AG04450 (cell line): ENCODE results near the gene ANKRD55. TPM values are rescaled to one million over a fixed set of nuclear protein-coding genes. Genes with fewer than 3 reads are reported as not detected.
"Not testable (repeated sequence)": the region's sequence is repeated elsewhere in the genome, so short reads cannot be mapped to it uniquely, and the experiment has no call there.

Experiments
- CTCF ChIA-PET: fragments of 300-600, 350-600 bp; formaldehyde crosslinking; extraction: SDS; loops from one replicate; lab custom pipeline; 2022; ENCODE audit warnings: antibody characterized with exemption, inconsistent platforms; lab: Charles Lee
- POLR2A ChIA-PET: fragments of 350-600 bp; formaldehyde crosslinking; extraction: SDS; loops from one replicate; lab custom pipeline; 2021; ENCODE audit warnings: antibody characterized with exemption, inconsistent platforms; lab: Yijun Ruan, JAX
- DNase-seq: peaks from one replicate; pipeline ENCODE4 v3.0.0-alpha.2; 2011; ENCODE audit warnings: low read depth, low spot score
- H3K27ac ChIP-seq: one replicate; pipeline ENCODE4 v1.5.1; 2012; ENCODE audit warnings: low read depth, low read length, control low read depth
- H3K27me3 ChIP-seq: one replicate; pipeline ENCODE4 v1.6.0; 2012; ENCODE audit warnings: low read length; ENCODE audit not compliant: control insufficient read depth, insufficient read depth
- H3K4me3 ChIP-seq: 2 replicates; pipeline ENCODE4 v1.5.1; 2011; ENCODE audit warnings: mild to moderate bottlenecking, low read depth, low read length, control low read depth
- H3K9me3 ChIP-seq: 2 replicates; pipeline ENCODE4 v1.5.1; 2012; ENCODE audit warnings: low read length; ENCODE audit not compliant: control insufficient read depth, insufficient read depth
- CTCF ChIP-seq: IDR thresholded peaks from 2 replicates; pipeline ENCODE4 v1.5.1; 2011; ENCODE audit warnings: low read depth, low read length, control low read depth, inconsistent platforms
- polyA plus RNA-seq: library from polyadenylated mRNA; depleted of rRNA; stranded (reverse); fragments of >200 nt; gene quantifications from 2 replicates; pipeline ENCODE4 v1.2.3, GENCODE V29; 2011

Gene ANKRD55
- polyA plus RNA-seq, 1 experiment, result not detected

- Histone ChIP-seq H3K9me3 (peaks cover 5% of the 10 kb centered on the region; the same call in 1 of the 2 replicates), H3K4me3 (no peak overlapping the region), H3K27me3 (no peaks in the 10 kb centered on the region), H3K27ac (no peak overlapping the region)
- no peak for TF ChIP-seq CTCF
- CTCF ChIA-PET, result no interaction called here
- no peak for DNase-seq
- POLR2A ChIA-PET, result no interaction called here
Observed at GRCh38 chr5:56250011-56250410, 16.9 kb upstream of the ANKRD55 start.

GRCh38 chr5:56249085-56249484, 16.0 kb upstream of the ANKRD55 start:
- H3K27ac ChIP-seq, H3K27me3 ChIP-seq, POLR2A ChIA-PET, H3K9me3 ChIP-seq, CTCF ChIA-PET, DNase-seq, H3K4me3 ChIP-seq: not testable (repeated sequence)

GRCh38 chr5:56247592-56247991, 14.5 kb upstream of the ANKRD55 start:
- TF ChIP-seq CTCF, result no peak
- DNase-seq, result no peak
- ChIA-PET CTCF (no interaction called here), POLR2A (no interaction called here)
- no peak overlapping the region for H3K4me3 ChIP-seq
- H3K27me3 ChIP-seq, result no peaks in the 10 kb centered on the region
- no peak overlapping the region for H3K27ac ChIP-seq
- peaks cover 5% of the 10 kb centered on the region; the same call in 1 of the 2 replicates for H3K9me3 ChIP-seq

- H3K27ac ChIP-seq, result no peak overlapping the region
- POLR2A ChIA-PET, result no interaction called here
- CTCF ChIA-PET, result no interaction called here
- H3K4me3 ChIP-seq, result no peak overlapping the region
- no peak for TF ChIP-seq CTCF
- DNase-seq, result no peak
- peaks cover 7% of the 10 kb centered on the region; the same call in 1 of the 2 replicates for H3K9me3 ChIP-seq
- H3K27me3 ChIP-seq, result no peaks in the 10 kb centered on the region
Observed at GRCh38 chr5:56246769-56247168, 13.6 kb upstream of the ANKRD55 start.

GRCh38 chr5:56245481-56245880, 12.4 kb upstream of the ANKRD55 start:
- no peaks in the 10 kb centered on the region for H3K27me3 ChIP-seq
- no peak overlapping the region for H3K27ac ChIP-seq
- ChIA-PET POLR2A (no interaction called here), CTCF (no interaction called here)
- peaks cover 7% of the 10 kb centered on the region; the same call in 1 of the 2 replicates for H3K9me3 ChIP-seq
- DNase-seq, result no peak
- no peak for TF ChIP-seq CTCF
- H3K4me3 ChIP-seq, result no peak overlapping the region

- Histone ChIP-seq H3K27me3 (no peaks in the 10 kb centered on the region), H3K4me3 (no peak overlapping the region), H3K9me3 (peaks cover 7% of the 10 kb centered on the region; the same call in 1 of the 2 replicates), H3K27ac (no peak overlapping the region)
- TF ChIP-seq CTCF, result no peak
- no peak for DNase-seq
- ChIA-PET CTCF (no interaction called here), POLR2A (no interaction called here)
Observed at GRCh38 chr5:56244627-56245026, 11.5 kb upstream of the ANKRD55 start.

GRCh38 chr5:56242271-56242670, 9.1 kb upstream of the ANKRD55 start:
- H3K27me3 ChIP-seq, POLR2A ChIA-PET, DNase-seq, H3K9me3 ChIP-seq, H3K27ac ChIP-seq, CTCF ChIA-PET, H3K4me3 ChIP-seq: not testable (repeated sequence)
